NCI-H2081 treated with DMSO at 0.1 percent for 48 hours (cell line): ENCODE measurements around the gene CCRL2.
"Not testable (repeated sequence)": the region's sequence is repeated elsewhere in the genome, so short reads cannot be mapped to it uniquely, and the experiment has no call there.

Experiments
- DNase-seq: peaks from one replicate; lab custom pipeline; 2025; lab: John Stamatoyannopoulos, UW

CCRL2 gene

DNA sequence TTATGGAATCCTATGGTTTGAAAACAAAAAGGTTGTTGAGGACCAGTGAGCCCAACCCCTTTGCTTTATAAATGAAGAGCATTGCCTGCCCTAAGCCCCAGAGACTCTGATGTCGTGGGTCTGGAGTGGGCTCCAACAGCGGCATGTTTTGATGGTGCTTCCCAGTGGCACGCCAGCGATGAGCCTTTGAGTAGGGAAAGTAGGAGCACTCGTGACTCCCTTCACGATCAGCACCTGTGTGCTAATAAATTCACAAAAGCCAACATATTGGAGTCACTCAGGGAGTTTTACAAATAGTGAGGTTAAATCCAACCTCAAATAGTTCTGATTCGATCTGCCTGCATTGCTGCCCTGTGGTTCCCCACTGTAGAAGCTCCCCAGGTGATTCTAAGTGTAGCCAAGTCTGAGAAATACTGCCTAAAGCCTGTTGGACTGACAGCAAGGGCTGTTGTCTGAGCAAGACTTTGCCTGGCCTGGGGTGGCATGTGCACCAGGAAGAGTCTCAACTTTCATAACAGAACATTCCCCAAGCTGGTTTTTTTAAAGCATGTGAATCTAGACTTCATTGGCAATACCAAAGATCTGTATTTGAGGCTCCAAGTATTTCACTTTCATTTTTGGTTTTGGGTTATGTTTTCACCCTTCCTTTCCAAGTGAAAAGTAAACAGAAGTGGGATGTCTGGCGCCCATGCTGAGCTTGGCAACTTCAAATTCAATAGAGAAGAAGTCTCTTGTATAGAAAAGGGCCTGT, 26.4 kb upstream of the CCRL2 start:
- DNase-seq = no peak

DNA sequence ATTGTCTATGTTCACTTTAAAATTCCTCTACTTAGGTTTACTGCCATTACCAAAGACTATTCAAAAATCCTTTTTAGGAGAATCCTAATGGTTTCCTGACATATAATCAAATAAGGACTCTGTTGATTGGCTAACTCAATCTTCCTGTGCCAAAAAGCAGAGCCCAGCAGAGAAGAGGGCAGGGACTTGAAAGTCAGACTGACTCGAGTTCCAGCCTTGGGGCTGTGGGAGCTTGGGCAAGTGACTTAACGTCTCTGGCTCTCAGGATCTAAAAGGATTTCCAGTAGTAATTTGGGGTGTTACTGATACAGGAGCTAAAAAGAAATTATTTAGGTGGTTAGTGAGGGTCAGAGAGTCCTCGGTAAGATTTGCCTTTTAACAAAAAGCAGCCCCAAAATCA, 25.4 kb upstream of the CCRL2 start:
- DNase-seq = no peak

DNA sequence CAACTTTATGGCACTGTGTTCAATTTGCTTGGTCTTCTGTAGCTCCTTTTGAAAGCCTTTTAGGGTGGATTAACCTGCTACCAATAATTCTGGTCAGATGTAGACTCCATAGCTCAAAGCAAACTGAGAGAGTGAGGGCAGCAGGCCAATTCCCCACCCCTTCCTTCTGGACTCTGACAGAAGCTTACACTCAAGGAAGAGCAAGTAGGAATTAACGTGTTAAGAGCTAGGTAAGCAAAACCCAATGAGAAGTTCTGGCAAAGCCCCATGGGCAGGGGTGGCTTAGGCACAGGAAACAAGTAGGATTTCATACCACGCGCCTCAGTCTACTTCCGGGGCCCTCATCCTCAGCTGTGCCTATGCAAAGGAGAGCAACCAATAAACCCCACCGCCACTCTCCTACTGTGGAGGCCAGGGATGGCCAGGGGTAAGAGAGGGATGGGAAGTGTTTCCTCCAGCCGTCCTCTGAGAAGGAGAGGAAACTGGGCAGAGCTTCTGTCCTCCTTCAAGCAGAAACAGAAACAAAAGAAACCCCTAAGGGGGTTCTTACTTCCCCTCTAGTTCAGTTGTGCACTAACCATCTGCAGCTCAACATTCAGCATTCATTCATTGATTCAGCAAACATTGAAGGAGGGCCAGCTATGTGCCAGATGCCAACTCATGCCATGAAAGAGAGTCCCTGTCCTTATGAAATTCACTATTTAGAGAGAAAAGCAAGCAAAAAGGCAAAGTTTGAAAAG, 23.7 kb upstream of the CCRL2 start:
- DNase-seq = no peak

DNA sequence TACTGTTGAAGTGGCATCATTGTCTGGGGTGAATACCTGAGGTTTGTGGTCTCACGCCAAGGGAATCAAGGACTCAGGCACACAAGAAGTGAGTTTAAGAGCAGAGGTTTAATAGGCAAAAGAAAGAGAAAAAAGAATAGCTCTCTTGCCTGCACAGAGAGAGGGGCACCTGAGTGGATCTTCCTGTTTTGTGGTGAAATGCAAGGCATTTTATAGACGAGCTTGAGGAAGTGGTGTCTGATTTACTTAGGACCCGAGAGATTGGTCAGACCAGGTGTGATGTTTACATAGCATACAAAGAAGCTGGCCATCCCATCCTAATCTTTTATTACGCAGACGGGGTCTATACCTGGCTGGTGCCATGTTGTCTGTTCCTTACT, 23.1 kb upstream of the CCRL2 start:
- no peak for DNase-seq

DNA sequence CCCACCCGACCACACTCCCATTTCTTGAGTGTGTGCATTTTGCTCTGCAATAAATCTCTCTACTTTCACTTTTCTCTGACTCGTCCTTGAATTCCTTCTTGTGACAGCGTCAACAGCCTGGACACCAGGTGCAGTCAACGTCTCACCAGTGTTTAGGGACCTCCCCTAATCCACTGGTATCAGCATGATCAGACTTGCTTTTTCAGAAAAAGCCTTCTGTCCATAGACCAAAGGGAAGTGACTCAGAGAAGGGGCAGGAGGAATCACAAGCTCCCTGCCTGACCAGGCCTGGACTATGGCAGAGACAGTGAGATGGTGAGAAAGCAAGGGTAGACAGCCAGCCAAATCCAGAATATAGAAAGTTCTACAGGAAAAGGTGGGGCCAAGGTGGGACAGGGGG, 20.9 kb upstream of the CCRL2 start:
- DNase-seq = no peak

DNA sequence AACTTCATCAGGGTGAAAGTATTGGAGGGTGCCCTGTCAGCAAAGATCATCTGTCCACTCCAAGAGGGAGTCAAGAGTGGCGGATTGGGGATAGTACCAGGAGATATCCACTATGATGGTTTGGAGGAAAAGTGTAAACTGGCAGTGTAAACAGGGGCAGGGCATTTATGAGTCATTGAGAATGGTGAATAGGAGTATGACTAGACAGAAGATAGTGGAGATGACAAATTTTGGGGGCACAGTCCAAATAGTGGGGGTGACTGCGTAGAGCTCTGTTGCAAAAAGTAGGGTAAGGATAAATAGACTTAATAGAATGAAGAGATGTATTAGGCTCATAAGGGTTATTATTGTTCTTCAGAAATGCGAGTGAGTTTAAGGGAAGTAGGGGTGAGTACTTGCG, 18.2 kb upstream of the CCRL2 start:
- DNase-seq = not testable (repeated sequence)

DNA sequence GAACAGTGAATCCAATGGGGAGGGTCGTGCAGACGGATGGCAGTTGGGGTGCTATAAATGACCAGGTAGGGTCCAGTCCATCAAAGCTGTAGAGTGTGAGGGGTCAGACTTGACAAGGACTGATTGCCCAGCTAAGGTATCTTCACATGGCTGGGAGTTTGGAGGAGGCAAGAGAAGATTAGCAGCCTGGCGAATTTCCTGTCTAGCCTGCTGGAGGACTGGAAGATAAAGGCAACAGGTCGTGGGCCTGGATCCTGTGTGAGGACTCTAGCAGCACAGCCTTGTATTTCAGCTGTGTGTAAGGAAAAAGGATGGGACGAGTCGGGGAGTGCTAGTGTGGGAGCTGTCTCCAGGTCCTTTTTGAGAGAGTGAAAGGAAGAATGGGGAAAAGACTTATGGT, 17.8 kb upstream of the CCRL2 start:
- no peak for DNase-seq

DNA sequence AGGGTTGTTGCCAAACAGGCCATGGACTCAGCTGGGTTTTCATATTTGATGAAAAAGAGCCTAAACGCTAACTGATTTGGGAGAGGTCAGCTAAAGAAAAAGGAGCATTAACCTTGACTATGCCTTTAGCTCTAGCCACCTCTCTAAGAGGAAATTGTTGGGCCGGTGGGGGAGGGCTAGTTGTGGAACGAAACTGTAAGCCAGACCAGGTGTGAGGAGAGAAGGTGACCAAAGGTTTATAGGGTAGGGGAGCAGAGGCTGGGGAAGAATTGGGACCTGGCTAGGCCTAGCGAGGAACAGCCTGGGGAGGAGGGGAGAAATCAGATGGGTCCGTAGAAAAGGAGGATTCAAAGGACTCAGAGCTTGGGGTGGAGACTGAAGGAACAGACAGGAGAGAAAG, 15.5 kb upstream of the CCRL2 start:
- DNase-seq = not testable (repeated sequence)

DNA sequence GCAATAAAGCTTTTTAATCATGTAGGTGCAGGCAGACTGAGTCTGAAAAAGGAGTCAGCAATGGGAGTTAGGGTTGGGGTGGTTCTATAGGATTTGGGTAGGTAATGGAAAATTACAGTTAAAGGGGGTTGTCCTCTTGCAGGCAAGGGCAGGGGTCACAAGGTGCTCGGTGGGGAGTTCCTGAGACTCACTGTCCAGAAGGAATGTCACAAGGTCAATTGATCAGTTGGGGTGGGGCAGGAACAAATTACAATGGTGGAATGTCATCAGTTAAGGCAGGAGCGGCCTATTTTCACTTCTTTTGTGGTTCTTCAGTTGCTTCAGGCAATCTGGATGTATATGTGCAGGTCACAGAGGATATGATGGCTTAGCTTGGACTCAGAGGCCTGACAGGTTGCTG, 14.0 kb upstream of the CCRL2 start:
- DNase-seq = no peak

DNA sequence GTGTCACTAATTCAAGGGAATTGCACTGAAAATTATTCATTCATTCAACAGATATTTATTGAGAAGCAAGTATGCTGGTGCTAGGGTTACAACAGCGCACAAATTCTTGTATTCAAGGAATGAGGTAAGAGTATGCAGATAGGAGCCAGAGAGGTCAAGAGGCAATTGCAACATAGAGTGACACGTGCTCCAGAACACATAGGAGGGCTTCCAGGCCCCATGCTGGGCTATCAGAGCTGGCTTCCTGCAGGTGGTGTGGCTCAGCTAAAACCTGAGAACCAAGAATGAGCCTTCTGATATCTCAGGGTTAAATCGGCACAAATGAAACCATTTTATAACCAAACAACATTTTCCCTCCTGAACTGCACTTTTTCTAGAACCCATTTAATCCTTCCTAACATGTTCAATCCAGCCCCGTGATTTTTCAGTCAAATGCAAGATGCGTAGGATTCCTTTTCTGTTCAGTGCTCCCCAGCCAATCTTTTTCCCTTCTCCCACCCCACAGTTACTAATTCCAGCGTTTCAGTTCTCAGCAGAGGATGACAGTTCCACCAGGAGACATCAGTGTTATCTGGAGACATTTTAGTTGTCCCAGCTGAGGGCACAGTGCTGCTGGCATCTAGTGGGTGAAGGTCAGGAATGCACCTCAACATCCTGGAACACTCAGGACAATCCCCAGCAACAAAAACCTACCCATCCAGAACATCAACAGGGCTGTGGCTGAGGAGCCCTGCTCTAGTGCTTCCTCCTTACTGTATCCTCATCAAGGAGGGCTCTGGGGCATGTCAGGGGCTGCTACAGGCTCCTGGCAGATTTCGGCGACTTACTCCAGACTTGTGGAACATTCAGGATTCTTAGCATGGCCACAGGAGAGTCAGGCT, 13.3 kb upstream of the CCRL2 start:
- no peak for DNase-seq

DNA sequence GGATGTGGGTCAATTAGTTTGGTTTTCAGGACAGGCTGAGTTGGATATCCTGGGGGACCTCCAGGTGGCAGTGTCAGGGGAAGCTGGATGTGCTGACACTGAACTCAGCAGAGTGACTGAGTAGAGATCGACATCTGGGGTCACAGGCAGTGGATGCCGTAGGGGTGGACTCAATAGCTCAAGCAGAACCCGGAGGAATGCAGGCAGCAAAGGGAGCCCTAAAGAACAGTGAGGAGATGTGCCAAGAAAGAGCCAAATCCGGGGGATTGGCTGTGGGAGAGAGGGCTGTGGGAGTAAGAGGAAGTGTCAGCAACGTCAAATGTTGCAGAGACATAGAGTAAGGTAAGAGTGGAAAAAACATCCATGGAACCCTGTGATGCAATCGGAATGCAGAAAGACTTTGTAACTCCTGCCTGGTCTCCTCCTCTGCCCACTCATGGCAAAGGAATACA, 11.8 kb upstream of the CCRL2 start:
- DNase-seq = no peak

DNA sequence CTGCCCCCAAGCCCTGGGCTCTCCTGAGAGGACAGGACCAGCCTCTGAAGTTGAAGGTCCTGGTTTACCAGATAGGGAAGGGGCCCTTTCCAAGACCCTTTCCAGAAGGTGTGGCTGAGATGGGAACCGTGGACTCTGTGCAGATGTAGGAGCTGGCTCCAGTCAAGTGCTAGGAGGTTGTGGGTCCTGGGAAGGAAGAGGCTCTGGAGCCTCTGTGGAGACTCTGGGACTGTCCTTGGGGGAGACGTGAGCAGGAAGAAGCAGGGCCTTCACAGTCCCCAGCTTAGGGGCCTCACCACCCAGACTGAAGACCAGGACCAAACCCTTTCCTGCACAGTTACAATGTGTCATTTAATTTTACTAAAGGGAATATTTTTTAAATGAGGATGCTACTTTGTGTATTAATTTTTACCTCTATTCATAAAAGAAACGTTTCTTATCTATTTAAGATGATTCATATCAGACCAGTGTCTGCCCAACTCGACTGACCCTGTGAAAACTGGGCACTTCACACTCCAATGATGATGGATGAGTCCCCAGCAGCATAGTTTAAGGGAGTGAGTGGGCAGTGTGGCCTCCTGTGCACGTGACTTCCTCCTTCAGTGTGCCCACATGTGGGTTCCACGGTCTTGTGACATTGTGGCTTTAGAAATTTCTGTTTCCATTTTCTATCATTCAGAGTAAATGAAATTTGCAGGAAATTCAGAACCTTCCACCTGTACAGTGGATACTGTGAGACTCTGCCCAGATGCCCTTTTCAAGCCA, 11.1 kb upstream of the CCRL2 start:
- DNase-seq = no peak

DNA sequence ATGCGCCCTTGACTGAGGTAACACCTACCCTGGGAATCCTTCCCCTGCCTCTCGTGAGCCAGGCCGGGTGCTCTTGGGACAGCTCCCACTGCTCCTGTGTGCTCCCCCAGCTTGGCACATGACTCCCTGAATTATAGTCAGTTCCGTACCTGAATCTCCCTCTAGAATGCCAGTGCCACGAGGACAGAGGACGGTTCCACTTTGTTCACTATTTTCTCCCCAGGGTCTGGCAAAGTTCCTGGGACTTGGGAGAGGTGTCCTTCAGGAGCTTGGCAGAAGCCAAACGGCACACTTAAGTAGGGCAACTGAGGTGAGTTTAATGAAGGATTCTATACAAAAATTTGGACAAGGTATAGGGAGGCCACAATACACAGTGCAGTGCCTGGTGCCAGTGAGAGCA, 9.9 kb upstream of the CCRL2 start:
- DNase-seq = no peak

DNA sequence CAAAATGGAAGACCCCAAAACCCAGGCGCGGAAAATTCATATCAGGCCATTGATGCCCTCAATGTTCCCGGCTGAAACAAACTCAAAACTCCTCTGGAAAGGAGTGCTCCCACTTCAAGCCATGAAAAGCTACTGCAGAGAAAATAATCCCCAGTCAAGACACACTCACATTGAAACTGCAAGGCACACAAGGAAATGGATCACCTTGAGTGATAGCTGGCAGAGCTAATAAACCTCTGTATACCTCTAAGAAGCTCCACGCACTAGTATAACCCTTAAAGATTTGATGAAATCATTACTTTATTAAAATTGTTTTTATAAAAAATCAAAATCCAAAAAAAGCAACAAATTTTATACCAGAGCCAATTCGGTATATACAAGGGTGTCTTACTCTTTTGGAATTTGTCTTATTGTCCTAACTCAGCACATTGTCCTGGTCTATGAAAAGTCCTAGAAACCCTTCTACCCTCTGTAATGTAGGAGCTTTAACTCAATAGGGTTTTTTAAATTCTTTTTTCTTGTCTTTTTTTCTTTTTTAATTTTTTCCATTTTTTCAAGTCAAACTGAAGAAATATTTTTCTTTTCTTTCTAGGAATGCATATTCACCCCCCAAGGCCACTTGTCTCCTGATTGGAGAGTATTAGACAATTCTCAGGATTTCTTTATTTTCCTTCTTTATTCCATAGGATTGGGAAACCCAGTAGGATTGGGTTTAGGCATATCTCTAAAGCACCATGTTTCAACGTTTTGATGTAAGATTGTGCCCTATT, 8.7 kb upstream of the CCRL2 start:
- DNase-seq = no peak

DNA sequence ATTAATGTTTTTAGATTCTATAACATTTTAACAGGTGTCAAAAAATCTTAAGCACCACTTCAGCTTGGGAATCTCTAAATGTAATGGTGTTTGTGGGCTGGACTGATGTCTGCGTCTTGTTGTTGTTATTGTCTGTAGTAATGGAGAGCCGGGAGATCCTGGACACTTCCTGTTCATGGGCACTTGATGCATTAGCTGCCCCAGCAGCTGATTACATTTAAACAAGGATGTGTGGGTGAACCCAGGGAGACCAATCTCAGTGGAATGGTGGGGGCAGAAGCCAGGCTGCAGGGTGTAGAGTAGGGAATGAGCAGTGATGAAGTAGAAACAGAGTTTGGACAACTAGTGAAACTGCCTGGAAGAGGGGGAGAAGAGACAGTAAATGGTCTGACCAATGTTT, 8.0 kb upstream of the CCRL2 start:
- no peak for DNase-seq

DNA sequence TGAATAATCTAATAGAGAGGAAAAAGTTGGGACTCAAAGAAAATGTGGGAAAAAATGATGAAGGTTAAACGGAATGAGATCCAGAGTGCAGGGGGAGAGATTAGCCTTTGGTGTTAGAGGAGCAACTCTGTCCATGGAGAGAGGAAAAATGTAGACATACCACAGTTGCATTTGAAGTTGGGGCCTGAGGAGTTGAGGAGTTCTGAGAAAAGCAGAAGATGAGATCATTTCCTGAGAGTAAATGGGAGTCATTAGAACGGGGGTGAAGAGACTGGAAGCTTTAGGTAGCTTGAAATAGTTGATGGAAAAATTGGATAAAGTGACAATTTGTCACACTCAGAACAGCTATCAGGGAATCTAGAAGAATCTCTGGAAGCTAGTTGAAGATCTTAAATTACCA, 7.5 kb upstream of the CCRL2 start:
- DNase-seq = no peak

DNA sequence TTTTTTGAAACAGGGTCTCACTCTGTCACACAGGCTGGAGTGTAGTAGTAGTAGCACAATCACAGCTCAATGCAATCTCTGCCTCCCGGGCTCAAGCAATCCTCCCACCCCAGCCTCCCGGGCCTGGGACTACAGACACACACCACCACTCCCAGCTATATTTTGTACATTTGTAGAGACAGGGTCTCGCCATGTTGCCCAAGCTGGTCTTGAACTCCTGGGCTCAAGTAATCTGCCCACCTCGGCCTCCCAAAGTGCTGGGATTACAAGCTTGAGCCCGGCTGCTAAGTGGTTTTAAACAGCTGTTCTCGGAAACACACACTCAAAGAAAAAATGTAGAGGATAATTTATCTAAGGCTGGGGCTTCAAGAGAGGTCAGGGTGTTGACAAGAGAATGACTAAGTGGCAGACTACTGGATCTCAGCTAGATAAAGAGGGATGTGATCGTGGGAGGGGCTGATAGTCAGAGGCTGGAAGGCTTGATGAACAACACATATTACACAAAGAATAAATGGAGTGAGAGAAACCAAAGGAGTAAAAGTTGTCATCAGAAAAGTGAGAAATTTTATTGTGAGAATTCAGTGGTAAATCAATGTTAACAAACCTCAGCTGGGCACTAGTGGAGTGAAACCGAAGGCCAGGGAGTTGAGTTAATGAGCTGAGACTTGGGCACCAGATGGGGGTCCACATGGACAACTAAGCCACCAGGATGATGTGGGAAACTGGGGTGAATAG, 6.9 kb upstream of the CCRL2 start:
- DNase-seq = no peak

DNA sequence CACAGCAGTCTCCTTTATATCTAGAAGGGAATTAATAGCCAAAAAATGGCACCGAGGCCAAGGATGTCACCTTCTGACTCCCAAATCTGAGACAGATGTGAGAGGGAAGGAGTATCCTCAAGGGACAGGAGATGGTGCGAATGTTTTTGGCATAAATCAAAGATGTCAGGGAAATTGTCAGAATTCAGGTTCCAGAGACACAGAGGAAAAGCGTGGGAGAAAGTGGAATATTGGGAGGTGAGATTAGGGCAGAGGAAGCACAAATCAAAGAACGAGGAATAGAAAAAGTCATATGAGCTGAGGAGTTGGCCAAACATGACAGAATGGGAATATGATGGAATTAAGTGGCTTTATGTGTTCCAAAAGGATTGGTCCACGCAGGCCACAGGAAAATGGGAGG, 6.2 kb upstream of the CCRL2 start:
- DNase-seq = no peak

DNA sequence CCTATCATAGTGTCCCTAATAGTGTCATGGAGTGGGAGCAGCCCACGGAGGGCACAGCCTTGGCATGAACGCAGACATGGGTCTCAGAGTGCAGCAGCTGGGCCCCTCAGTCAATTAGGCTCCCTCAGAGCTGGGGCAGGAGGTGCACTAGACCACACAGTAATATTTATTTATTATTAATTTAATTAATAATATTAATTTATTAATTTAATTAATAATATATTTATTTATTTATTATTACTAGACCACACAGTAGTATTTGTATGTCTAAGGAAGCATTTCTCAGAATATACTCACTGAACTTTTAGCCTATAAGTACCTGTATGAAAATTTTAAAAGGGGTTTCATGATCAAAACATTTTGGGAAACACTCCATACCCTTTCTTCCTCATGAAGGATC, 5.5 kb upstream of the CCRL2 start:
- DNase-seq = no peak

DNA sequence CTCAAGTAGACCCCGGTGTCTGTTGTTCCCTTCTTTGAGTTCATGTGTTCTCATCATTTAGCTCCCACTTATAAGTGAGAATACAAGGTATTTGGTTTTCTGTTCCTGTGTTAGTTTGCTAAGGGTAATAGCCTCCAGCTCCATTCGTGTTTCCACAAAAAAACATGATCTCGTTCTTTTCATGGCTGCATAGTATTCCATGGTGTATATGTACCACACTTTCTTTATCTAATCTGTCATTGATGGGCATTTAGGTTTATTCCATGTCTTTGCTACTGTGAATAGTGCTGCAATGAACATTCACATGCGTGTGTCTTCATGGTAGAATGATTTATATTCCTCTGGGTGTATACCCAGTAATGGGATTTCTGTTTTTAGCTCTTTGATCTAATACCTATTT, 4.2 kb upstream of the CCRL2 start:
- DNase-seq = not testable (repeated sequence)
